Neural cell (in vitro differentiated cells): ENCODE data around the gene KLK13. TPM values are rescaled to one million over a fixed set of nuclear protein-coding genes. Genes with fewer than 3 reads are reported as not detected.

Experiments
- H2AFZ ChIP-seq: fragments of 200-600, 300-800 bp; sonication (generic), shearing (Covaris generic); 2 replicates; pipeline ENCODE4 v1.6.0; 2014; ENCODE audit warnings: low read depth, mild to moderate bottlenecking, antibody characterized with exemption, low read length, moderate library complexity
- H3F3A ChIP-seq: fragments of 200-600 bp; shearing (Covaris generic); 2 replicates; pipeline ENCODE4 v1.6.1; 2016; ENCODE audit warnings: mild to moderate bottlenecking, moderate library complexity, mixed read lengths, antibody characterized with exemption, low read length; ENCODE audit not compliant: insufficient read depth, poor library complexity, severe bottlenecking
- H3K27ac ChIP-seq: fragments of 200-600, 300-800 bp; sonication (generic), shearing (Covaris generic); 2 replicates; pipeline ENCODE4 v1.5.1; 2014; ENCODE audit warnings: mild to moderate bottlenecking, low read length, moderate library complexity
- H3K27me3 ChIP-seq: fragments of 300-800, 200-600 bp; sonication (generic), shearing (Covaris generic); 2 replicates; pipeline ENCODE4 v1.6.0; 2014; ENCODE audit warnings: mild to moderate bottlenecking, low read depth, low read length, moderate library complexity; ENCODE audit not compliant: insufficient read depth
- H3K36me3 ChIP-seq: fragments of 300-800, 200-600 bp; sonication (generic), shearing (Covaris generic); 2 replicates; pipeline ENCODE4 v1.5.1; 2014; ENCODE audit warnings: mild to moderate bottlenecking, antibody characterized with exemption, low read length, moderate library complexity; ENCODE audit not compliant: insufficient read depth
- H3K4me2 ChIP-seq: fragments of 300-800, 200-600 bp; sonication (generic), shearing (Covaris generic); 2 replicates; pipeline ENCODE4 v1.6.0; 2014; ENCODE audit warnings: mild to moderate bottlenecking, low read length
- H3K4me3 ChIP-seq: fragments of 300-800, 200-600 bp; sonication (generic), shearing (Covaris generic); 2 replicates; pipeline ENCODE4 v1.5.1; 2014; ENCODE audit warnings: mild to moderate bottlenecking, low read length, moderate library complexity
- H3K79me2 ChIP-seq: fragments of 200-600 bp; shearing (Covaris generic); replicated peaks from 2 replicates; pipeline ENCODE4 v1.6.0; 2014; ENCODE audit warnings: mild to moderate bottlenecking, low read length, moderate library complexity; ENCODE audit not compliant: insufficient read depth
- H3K9ac ChIP-seq: fragments of 300-800, 200-600 bp; sonication (generic), shearing (Covaris generic); 2 replicates; pipeline ENCODE4 v1.6.1; 2016; ENCODE audit warnings: mild to moderate bottlenecking, low read length, mixed read lengths
- H3K9me2 ChIP-seq: fragments of 200-600 bp; shearing (Covaris generic); 2 replicates; pipeline ENCODE4 v1.6.1; 2016; ENCODE audit warnings: mild to moderate bottlenecking, low read length, mixed read lengths; ENCODE audit not compliant: insufficient read depth
- H3K9me3 ChIP-seq: fragments of 200-600, 300-800 bp; sonication (generic), shearing (Covaris generic); 2 replicates; pipeline ENCODE4 v1.6.1; 2016; ENCODE audit warnings: mild to moderate bottlenecking, mixed run types, low read length, moderate library complexity, mixed read lengths
- H4K20me1 ChIP-seq: fragments of 200-600 bp; shearing (Covaris generic); 2 replicates; pipeline ENCODE4 v1.6.1; 2016; ENCODE audit warnings: mild to moderate bottlenecking, mixed run types; ENCODE audit not compliant: insufficient read depth
- EP300 ChIP-seq: fragments of 450-650 bp; conservative IDR thresholded peaks from 2 replicates; pipeline ENCODE4 v1.6.1; 2014; ENCODE audit warnings: antibody characterized with exemption, mild to moderate bottlenecking, moderate library complexity; ENCODE audit not compliant: poor library complexity, severe bottlenecking
- EZH2 ChIP-seq: fragments of 200-600, 300-800 bp; shearing (Covaris generic), sonication (generic); IDR thresholded peaks from 2 replicates; pipeline ENCODE4 v1.6.1; 2014; ENCODE audit warnings: antibody characterized with exemption, low read length, borderline replicate concordance, mild to moderate bottlenecking; ENCODE audit not compliant: insufficient read depth, poor library complexity, severe bottlenecking
- MXI1 ChIP-seq: fragments of 450-650 bp; conservative IDR thresholded peaks from 2 replicates; pipeline ENCODE4 v1.6.1; 2014; ENCODE audit warnings: antibody characterized with exemption, mild to moderate bottlenecking; ENCODE audit not compliant: poor library complexity, severe bottlenecking
- POLR2AphosphoS5 ChIP-seq: IDR thresholded peaks from 2 replicates; pipeline ENCODE4 v1.6.1; 2012
- RAD21 ChIP-seq: fragments of 450-650 bp; conservative IDR thresholded peaks from 2 replicates; pipeline ENCODE4 v1.6.1; 2014; ENCODE audit warnings: antibody characterized with exemption, mild to moderate bottlenecking, moderate library complexity
- REST ChIP-seq: IDR thresholded peaks from 2 replicates; pipeline ENCODE4 v1.6.1; 2012; ENCODE audit warnings: borderline replicate concordance
- SMC3 ChIP-seq: fragments of 450-650 bp; conservative IDR thresholded peaks from 2 replicates; pipeline ENCODE4 v1.6.1; 2014; ENCODE audit warnings: antibody characterized with exemption, mild to moderate bottlenecking, moderate library complexity; ENCODE audit not compliant: poor library complexity
- TAF1 ChIP-seq: IDR thresholded peaks from 2 replicates; pipeline ENCODE4 v1.6.1; 2012; ENCODE audit warnings: low read depth
- polyA plus RNA-seq: library from polyadenylated mRNA; depleted of rRNA; stranded (reverse); fragments of >200 nt; gene quantifications from 2 replicates; pipeline ENCODE4 v1.2.3, GENCODE V29; 2014
- TF ChIP-seq, protein P1 (sequence below): fragments of 450-650 bp; IDR thresholded peaks from 2 replicates; pipeline ENCODE4 v1.5.1; 2014; ENCODE audit warnings: antibody characterized with exemption, mild to moderate bottlenecking, moderate library complexity; ENCODE audit not compliant: poor library complexity, severe bottlenecking

KLK13 gene
- polyA plus RNA-seq, 1 donor from 2014 or later, result not detected

GRCh38 chr19:51027126-51027806 is 37.6 kb downstream of the KLK13 start:
- no peaks in the 10 kb centered on the region for H4K20me1 ChIP-seq
- H3K27me3 ChIP-seq, result no peaks in the 10 kb centered on the region
- H3K36me3 ChIP-seq, result no peaks in the 10 kb centered on the region
- no peak overlapping the region for H3K4me3 ChIP-seq
- no peak overlapping the region for H3K9ac ChIP-seq
- no peak overlapping the region for H2AFZ ChIP-seq
- no peaks in the 10 kb centered on the region for H3K9me2 ChIP-seq
- H3K79me2 ChIP-seq, result no peaks in the 10 kb centered on the region
- no peak overlapping the region for H3K4me2 ChIP-seq
- no peak overlapping the region for H3K27ac ChIP-seq
- no peaks in the 10 kb centered on the region for H3K9me3 ChIP-seq
- TF ChIP-seq, protein P1, sequence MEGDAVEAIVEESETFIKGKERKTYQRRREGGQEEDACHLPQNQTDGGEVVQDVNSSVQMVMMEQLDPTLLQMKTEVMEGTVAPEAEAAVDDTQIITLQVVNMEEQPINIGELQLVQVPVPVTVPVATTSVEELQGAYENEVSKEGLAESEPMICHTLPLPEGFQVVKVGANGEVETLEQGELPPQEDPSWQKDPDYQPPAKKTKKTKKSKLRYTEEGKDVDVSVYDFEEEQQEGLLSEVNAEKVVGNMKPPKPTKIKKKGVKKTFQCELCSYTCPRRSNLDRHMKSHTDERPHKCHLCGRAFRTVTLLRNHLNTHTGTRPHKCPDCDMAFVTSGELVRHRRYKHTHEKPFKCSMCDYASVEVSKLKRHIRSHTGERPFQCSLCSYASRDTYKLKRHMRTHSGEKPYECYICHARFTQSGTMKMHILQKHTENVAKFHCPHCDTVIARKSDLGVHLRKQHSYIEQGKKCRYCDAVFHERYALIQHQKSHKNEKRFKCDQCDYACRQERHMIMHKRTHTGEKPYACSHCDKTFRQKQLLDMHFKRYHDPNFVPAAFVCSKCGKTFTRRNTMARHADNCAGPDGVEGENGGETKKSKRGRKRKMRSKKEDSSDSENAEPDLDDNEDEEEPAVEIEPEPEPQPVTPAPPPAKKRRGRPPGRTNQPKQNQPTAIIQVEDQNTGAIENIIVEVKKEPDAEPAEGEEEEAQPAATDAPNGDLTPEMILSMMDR, result no peak
- TF ChIP-seq EZH2 (no peak), MXI1 (no peak), SMC3 (no peak), POLR2AphosphoS5 (no peak), RAD21 (no peak), REST (no peak), TAF1 (no peak), EP300 (no peak)
- no peaks in the 10 kb centered on the region for H3F3A ChIP-seq

- H3K9ac ChIP-seq, result no peak within 1 kb of the TSS
- H2AFZ ChIP-seq, result no peak within 1 kb of the TSS
- no peak within 1 kb of the TSS for H3K4me2 ChIP-seq
- H4K20me1 ChIP-seq, result no peaks in the 10 kb centered on the region
- H3K27me3 ChIP-seq, result no peaks in the 10 kb centered on the region
- H3K36me3 ChIP-seq, result no peaks in the 10 kb centered on the region
- no peaks in the 10 kb centered on the region for H3K9me3 ChIP-seq
- no peak within 1 kb of the TSS for H3K27ac ChIP-seq
- H3K9me2 ChIP-seq, result no peaks in the 10 kb centered on the region
- no peak for TF ChIP-seq EZH2
- no peak for TF ChIP-seq MXI1
- TF ChIP-seq EP300, result no peak
- no peak for TF ChIP-seq RAD21
- TF ChIP-seq TAF1, result no peak
- TF ChIP-seq, protein P1, result no peak
- no peak for TF ChIP-seq POLR2AphosphoS5
- no peak for TF ChIP-seq REST
- TF ChIP-seq SMC3, result no peak
- H3K4me3 ChIP-seq, result no peak within 1 kb of the TSS
- H3K79me2 ChIP-seq, result no peaks in the 10 kb centered on the region
- no peaks in the 10 kb centered on the region for H3F3A ChIP-seq
These were observed 38.4 kb downstream of the KLK13 start, which contains the start of gene KLK11 for GRCh38 chr19:51026554-51026831. KLK11 (minus strand) TSS chr19:51026616; CDS start chr19:51025631, 985 bp downstream.
